Activated CD8-positive, alpha-beta memory T cell treated with anti-CD3 and anti-CD28 coated beads for 4 hours (primary cell): Measurements from ENCODE around the gene OLFML1.

ENCODE experiments used
- DNase-seq, 2 donors: peaks; one replicate each; pipeline ENCODE4 v3.0.0-alpha.2; 2020; ENCODE audit warnings: low read depth in 2 of 2

Gene OLFML1

DNA sequence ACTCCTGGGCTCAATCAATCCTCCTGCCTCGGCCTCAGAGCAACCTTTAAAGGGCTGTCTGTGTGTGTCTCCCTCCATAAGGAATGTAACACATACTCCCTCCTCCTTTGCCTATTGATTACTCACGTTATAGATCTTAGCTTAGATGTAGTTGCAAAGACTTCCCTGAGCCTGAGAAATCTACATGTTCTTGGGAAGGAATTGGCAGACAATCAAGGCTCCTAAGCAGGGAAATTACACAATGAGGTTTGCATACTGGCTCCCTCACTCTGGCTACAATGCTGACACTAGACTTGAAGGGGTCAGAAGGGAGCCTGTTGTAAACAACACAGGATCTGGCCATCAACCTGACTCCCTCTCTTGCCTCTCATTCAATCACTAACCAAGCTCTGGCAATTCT lies 5.2 kb upstream of the OLFML1 start:
- no peak for DNase-seq

DNA sequence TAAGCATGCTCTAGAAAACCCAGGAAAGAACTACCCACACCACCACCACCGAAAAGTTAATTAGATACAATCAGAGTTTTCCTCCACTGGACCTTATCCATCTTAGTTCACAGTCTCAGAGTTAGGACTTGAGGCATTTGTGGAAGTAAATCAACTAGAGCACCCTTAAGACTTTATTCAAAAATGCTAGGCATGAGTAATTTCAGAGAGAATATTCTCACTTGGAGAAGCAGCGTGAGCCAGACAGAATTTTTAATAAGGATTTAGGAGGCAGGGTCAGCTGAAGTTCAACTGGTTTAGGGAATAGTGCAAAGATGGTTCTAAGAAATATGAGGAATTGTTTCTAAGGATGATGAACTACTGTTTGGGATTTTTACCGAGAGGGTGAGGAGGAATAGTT lies 1.2 kb upstream of the OLFML1 start:
- no peak for DNase-seq

DNA sequence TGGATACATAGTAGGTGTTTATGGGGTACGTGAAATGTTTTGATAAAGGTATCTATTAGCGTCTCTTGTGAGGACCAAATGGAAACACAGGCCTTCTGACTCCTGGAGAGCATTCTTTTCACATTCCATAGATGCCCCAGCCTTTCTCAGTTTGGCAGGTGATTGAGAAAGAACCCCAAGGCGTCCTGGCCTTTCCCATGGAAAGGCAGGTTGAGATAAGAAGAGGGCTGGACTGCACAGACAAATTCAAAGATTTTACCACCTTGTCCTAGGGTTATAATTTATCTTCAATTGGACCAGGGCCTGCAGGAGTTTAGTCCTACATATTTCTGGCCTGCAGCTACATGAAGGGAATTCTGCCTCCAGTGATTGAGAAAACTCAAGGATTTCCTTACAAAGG lies 661 bp upstream of the OLFML1 start:
- DNase-seq: no peak

- DNase-seq: no peak
Observed at GRCh38 chr11:7486098-7486780, 933 bp downstream of the OLFML1 start.

DNA sequence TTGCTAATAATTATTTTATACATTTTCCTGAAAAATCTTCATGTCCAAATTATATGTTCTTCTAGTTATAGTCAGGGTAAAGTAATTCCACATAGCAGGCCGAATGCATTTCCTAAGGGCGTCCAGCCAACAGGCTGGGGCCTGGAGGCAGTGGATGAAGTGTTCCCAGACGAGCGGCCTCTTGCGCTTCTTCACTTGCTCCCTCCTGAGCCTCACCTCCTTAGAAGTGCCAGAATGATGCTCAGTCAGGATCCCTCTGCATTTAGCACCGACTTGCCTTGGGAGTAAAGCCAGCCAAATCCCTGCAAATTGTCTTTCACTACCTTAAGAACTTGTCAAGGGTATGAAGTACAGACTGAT lies 1.5 kb downstream of the OLFML1 start:
- DNase-seq: no peak

GRCh38 chr11:7487360-7487759 lies 2.1 kb downstream of the OLFML1 start:
- DNase-seq: no peak

DNA sequence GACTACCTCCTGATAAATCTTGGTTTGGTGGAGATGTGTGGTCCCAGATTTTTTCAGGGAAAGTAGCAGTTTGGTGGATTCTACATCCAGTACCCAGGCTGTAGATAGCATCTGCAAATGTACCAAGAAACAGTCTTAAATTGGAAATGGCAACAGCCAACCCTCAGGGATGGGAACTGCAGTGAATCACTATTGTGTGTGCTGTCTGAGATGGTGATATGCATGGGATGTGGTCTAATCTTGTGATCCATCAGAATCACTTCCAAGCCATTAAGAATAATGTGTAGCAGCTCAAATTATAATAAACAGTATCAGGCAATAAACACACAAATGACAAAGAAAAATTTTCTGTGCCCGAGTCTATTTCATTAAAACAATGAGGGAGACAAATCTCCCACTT lies 3.4 kb downstream of the OLFML1 start:
- no peak for DNase-seq

DNA sequence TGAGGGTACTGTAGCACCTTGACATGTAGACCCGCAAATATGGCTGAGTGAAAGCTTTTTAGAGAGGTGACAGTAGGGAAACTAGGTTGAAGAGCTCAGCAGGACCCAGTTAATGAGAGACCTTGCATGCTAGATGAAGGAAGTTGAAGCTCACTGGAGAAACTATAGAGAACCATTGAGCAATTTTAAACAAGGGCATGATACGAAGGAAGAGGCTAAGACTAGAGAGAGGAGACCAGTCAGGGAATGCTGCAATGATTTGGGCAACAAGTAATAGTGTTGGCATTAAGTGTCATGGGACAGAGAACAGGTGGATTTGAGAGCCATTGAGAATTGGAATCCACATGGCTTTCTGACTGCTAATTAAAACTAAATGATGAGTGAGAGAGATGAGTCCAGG lies 4.1 kb downstream of the OLFML1 start:
- DNase-seq: no peak

GRCh38 chr11:7490054-7490453 lies 4.7 kb downstream of the OLFML1 start:
- DNase-seq: no peak

- DNase-seq: no peak
Observed at GRCh38 chr11:7490535-7490934, 5.2 kb downstream of the OLFML1 start.

- no peak for DNase-seq
Observed at GRCh38 chr11:7492253-7492652, 6.9 kb downstream of the OLFML1 start.

DNA sequence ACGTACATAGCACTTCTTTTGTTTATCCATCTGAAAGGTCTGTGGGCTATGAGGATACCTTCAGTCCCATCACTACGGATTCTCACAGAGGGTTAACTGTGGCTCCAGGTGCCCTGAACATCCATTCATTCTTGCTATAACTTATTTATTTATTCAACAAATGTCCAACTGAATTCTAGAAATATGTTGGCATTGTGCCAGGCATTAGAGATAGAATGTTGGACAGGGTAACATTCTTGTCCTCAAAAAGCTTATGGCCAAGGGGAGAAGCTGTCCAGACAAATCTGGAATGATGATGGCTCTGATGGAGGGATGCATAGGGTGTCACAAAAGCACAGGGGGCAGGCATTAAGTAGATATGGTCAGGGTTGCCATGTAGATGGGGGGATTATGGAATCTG lies 8.4 kb downstream of the OLFML1 start:
- no peak for DNase-seq

- DNase-seq: no peak
Observed at GRCh38 chr11:7494086-7494745, 8.9 kb downstream of the OLFML1 start.

DNA sequence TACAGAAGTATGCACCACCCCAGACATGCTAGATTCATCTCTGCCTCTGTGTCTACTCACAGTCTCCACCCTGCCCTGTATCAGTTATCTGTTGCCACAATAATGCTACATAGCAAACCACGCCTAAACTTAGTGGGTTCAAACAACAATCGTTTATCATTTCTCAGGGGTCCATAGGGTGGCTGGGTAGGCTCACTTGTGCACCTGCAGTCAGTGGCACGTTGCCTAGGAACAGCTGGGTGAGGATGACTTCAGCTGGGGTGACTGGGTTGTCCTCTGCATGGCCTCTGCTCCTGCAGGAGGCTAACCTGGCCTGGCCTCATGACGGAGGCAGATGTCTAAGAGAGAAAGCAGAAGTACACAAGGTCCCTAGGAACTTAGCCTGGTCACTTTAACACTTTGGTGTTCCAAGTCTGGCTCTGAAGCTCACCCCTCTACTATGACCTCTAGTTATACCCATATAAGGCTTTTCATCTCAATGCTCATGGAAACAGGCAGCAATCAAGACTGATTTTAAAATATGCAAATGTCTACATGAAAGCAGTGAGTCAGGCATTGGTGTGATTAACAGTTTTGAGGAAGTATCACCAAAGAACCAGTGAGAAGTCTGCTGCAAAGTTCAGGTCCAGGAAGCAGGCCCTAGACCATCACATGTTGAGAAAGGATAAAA lies 10.7 kb downstream of the OLFML1 start:
- no peak for DNase-seq

DNA sequence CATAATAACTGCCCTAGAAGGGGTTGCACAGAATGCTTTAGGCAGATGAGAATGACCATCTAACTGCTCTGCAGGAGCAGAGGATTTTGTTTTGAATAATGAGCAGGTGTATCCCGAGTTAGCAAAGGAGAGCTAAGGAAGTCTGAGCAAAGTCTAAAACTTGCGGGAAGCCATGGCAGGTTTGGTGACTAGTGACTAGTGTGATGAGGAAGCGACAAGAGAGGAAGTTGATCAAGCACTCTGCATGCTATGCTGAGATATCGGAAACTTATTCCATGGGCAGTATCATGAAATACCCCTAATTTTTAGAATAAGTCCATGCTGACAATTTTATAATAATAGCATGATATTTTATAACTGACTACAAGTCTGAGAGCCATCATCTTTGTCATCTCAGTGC lies 12.9 kb downstream of the OLFML1 start:
- no peak for DNase-seq

GRCh38 chr11:7499081-7499480 lies 13.8 kb downstream of the OLFML1 start:
- DNase-seq: no peak

DNA sequence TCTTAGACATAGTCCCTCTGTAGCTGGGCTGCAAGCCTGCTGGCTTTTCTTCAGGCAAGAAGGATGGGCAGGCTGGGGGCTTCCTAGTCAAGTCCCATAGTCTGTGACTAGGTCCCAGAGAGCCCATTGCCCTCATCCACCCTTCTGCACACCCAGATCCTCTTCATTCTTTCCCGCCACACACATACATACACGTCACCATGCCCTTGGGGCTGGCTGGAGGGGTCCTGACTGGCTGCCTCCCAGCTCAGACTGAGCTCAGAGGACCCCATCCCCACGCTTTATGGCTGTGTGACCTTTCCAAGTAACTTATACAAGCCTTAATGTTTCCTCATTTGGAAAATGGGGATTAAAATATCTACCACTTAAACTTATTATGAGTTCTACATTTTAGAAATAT lies 14.9 kb downstream of the OLFML1 start:
- no peak for DNase-seq

DNA sequence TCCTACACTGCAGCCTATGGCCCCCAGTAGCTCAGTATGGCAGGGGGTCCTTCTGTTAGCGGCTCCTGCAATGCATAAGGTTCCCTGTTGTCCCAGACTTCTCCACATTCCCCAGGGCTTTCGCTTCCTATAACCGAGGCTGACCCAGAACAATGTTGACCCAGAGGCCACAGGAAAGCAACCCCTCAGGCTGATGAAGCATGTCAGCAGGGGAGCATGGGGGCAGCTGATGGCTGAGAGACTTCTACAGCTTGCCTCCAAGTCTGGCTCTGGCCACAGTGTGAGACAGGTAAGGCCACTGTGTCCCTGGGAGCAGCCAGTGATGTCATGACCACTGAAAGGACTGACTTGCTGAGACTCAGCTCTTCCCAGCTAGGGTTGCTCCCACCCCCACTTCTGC lies 15.9 kb downstream of the OLFML1 start:
- DNase-seq: no peak

DNA sequence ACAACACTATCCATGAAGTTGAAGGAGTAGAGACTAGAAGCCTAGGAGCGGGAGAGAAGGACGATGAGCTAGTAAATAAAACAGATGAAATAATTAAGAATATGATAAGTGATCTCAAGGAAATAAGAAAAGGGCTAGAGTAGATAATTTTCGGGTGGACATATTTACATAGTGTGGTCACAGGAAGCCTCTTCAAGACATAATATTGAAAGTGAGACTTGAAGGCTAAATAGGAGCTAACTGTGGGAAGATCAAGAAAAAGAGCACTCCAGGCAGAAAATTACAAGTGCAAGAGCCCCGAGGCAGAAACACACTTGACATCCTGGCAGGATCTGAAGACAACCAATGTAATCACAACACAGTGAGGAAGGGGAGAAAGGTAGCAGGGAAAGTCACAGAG lies 16.6 kb downstream of the OLFML1 start:
- no peak for DNase-seq

- DNase-seq: no peak
Observed at GRCh38 chr11:7506243-7506642, 20.9 kb downstream of the OLFML1 start.

DNA sequence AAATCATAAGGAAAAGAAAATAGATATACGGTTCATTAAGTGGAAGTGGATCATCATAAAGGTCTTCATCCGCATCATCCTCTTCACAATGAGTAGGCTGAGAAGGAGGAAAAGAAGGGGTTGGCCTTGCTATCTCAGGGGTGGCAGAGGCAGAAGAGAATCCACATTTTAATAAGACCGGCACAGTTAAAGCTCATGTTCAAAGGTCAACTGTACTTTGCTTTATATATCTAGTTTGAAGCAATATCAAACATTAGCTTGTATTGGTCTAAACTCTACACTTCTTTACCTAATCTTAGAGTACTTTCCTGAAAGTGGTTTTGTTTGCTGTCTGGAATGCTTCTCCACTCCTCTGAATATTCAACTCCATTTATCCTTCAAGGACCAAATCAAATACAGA lies 22.8 kb downstream of the OLFML1 start:
- DNase-seq: no peak

GRCh38 chr11:7509966-7510365 lies 24.7 kb downstream of the OLFML1 start:
- no peak for DNase-seq

DNA sequence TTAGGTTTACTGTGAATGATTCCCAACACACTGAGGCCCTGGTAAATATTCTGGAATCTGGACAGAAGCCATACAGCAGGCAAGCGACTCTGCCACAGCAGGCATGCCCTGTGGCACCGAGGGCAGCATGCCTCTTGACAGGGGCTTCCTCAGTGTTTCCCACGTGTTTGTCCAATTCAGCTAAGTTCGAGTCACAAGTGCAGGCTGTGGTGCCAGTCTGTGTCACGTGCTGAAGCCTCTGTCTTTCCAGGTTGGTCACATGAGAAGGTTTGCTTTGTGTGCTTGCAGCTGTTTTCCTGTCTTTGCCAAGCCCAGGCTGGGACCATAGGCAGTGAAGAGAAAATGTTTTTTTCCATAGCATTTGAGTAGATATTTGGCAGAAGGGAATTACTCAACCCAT lies 26.1 kb downstream of the OLFML1 start:
- DNase-seq: no peak
